ENCODE data around the gene FOXI1. TPM values are rescaled to one million over a fixed set of nuclear protein-coding genes. Genes with fewer than 3 reads are reported as not detected.

Gene FOXI1
- total and polyA plus RNA-seq, 2 experiments from 2014 or later: not detected

DNA sequence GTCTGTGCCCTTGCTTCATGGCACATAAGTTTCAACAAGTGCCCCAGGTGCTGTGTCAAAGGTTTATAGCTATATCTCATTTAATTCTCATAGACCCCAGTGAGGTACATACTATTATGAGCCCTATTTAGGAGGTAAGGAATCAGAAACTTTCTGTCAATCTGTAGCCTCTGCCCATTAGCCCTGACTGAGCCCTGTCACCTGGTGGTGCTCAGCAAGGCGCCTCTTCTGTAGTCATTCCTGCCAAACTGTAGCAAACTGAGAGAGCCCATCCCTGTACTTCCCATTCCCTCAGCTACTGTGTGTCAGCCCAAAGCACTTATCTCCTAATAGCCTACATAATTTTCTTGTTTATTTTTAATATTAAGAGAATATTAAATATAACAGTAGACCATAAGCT is 46.5 kb upstream of the FOXI1 start:
- H3K27me3 ChIP-seq: peaks cover 6% of the 10 kb centered on the region
- no peaks in the 10 kb centered on the region for H3K36me3 ChIP-seq (replicated peaks; ENCODE audit: insufficient read depth, low read depth)
- no peak overlapping the region for H3K4me3 ChIP-seq
- TF ChIP-seq, protein P1, sequence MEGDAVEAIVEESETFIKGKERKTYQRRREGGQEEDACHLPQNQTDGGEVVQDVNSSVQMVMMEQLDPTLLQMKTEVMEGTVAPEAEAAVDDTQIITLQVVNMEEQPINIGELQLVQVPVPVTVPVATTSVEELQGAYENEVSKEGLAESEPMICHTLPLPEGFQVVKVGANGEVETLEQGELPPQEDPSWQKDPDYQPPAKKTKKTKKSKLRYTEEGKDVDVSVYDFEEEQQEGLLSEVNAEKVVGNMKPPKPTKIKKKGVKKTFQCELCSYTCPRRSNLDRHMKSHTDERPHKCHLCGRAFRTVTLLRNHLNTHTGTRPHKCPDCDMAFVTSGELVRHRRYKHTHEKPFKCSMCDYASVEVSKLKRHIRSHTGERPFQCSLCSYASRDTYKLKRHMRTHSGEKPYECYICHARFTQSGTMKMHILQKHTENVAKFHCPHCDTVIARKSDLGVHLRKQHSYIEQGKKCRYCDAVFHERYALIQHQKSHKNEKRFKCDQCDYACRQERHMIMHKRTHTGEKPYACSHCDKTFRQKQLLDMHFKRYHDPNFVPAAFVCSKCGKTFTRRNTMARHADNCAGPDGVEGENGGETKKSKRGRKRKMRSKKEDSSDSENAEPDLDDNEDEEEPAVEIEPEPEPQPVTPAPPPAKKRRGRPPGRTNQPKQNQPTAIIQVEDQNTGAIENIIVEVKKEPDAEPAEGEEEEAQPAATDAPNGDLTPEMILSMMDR (IDR thresholded peaks at IDR 0.05; ENCODE audit: poor library complexity): no peak
- TF ChIP-seq EZH2phosphoT487 (IDR thresholded peaks at IDR 0.05; ENCODE audit: low read depth, severe bottlenecking, unreplicated experiment) (no peak), EZH2 (IDR thresholded peaks at IDR 0.05; ENCODE audit: borderline replicate concordance) (no peak)
- no peaks in the 10 kb centered on the region for H4K20me1 ChIP-seq (ENCODE audit: insufficient read depth, poor library complexity, severe bottlenecking)
- no peak for DNase-seq (ENCODE audit: low spot score)
- no peak overlapping the region for H2AFZ ChIP-seq
- H3K79me2 ChIP-seq: no peaks in the 10 kb centered on the region
- no peaks in the 10 kb centered on the region for H3K4me1 ChIP-seq (ENCODE audit: insufficient read depth)
- H3K9me2 ChIP-seq (replicated peaks; ENCODE audit: insufficient read depth): no peaks in the 10 kb centered on the region
- no peak overlapping the region for H3K4me2 ChIP-seq
- H3K9me3 ChIP-seq (ENCODE audit: low read depth): no peaks in the 10 kb centered on the region
- H3K27ac ChIP-seq: no peak overlapping the region
- 46% methylated on average over 1 of the region's 1 CpG for WGBS (ENCODE audit: low lambda C conversion rate, missing lambda C conversion rate)

DNA sequence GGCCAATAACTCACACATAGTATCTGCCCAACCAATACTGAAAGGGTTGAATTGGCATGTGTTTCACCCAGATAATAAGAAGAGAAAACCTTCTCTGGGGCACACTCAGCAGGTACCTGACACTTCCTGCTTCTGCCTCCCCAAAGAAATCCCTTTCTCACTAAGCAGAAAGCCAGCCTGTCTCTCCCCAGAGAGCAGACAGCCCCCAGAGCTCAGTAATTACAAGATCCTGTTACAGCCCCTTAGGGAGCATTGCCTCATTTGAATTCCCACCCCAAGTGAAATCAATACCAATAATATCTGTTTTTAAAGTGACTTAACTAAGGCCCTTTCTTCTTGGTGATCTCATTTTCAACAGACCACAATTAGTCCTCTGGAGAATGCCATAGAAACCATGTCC is 38.5 kb upstream of the FOXI1 start:
- no peak overlapping the region for H3K27ac ChIP-seq
- no peak overlapping the region for H2AFZ ChIP-seq
- no peaks in the 10 kb centered on the region for H3K9me2 ChIP-seq (replicated peaks; ENCODE audit: insufficient read depth)
- no peaks in the 10 kb centered on the region for H4K20me1 ChIP-seq (ENCODE audit: insufficient read depth, poor library complexity, severe bottlenecking)
- H3K4me3 ChIP-seq: no peak overlapping the region
- H3K9me3 ChIP-seq (ENCODE audit: low read depth): no peaks in the 10 kb centered on the region
- no peaks in the 10 kb centered on the region for H3K36me3 ChIP-seq (replicated peaks; ENCODE audit: insufficient read depth, low read depth)
- no peak overlapping the region for H3K4me2 ChIP-seq
- TF ChIP-seq EZH2phosphoT487 (IDR thresholded peaks at IDR 0.05; ENCODE audit: low read depth, severe bottlenecking, unreplicated experiment) (no peak), EZH2 (IDR thresholded peaks at IDR 0.05; ENCODE audit: borderline replicate concordance) (no peak)
- TF ChIP-seq, protein P1 (IDR thresholded peaks at IDR 0.05; ENCODE audit: poor library complexity): no peak
- H3K79me2 ChIP-seq: no peaks in the 10 kb centered on the region
- DNase-seq (ENCODE audit: low spot score): no peak
- H3K27me3 ChIP-seq: peaks cover 6% of the 10 kb centered on the region
- H3K4me1 ChIP-seq (ENCODE audit: insufficient read depth): no peaks in the 10 kb centered on the region

DNA sequence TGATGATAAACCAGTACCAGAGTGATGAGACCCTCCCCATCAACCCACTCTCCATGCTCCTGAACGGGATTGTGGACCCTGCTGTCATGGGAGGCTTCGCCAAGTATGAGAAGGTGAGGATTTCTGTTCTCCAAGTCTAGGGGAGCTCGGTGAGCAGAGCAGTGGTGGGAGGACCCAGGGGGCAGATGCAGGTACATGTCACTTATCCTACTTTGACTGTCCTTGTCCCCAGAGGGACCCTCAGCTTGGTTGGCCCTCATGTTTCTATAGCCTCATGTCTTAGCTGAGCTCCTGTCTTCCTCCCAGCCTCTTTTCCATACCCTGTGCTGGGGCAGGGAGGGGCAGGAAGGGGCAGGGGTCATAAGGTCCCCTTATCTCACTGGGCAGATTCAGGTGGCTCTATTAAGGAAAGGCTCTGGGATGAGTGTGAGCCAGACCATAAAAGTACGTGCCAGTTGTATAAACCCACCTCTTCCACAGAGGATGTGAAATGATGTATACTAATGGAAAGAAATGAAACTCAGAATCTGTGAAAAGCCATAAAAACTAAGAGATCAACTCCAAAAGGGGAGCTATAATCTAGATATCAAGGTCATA is 38.0 kb upstream of the FOXI1 start:
- H3K4me2 ChIP-seq: no peak overlapping the region
- H3K79me2 ChIP-seq: no peaks in the 10 kb centered on the region
- 72% methylated on average over 4 of the region's 4 CpGs for WGBS (ENCODE audit: low lambda C conversion rate, missing lambda C conversion rate)
- no peaks in the 10 kb centered on the region for H3K9me3 ChIP-seq (ENCODE audit: low read depth)
- no peak overlapping the region for H3K27ac ChIP-seq
- H4K20me1 ChIP-seq (ENCODE audit: insufficient read depth, poor library complexity, severe bottlenecking): no peaks in the 10 kb centered on the region
- H3K4me3 ChIP-seq: no peak overlapping the region
- H3K9me2 ChIP-seq (replicated peaks; ENCODE audit: insufficient read depth): no peaks in the 10 kb centered on the region
- no peak for DNase-seq (ENCODE audit: low spot score)
- no peaks in the 10 kb centered on the region for H3K4me1 ChIP-seq (ENCODE audit: insufficient read depth)
- H3K36me3 ChIP-seq (replicated peaks; ENCODE audit: insufficient read depth, low read depth): no peaks in the 10 kb centered on the region
- no peak overlapping the region for H2AFZ ChIP-seq
- peaks cover 6% of the 10 kb centered on the region for H3K27me3 ChIP-seq
- TF ChIP-seq EZH2phosphoT487 (IDR thresholded peaks at IDR 0.05; ENCODE audit: low read depth, severe bottlenecking, unreplicated experiment) (no peak), EZH2 (IDR thresholded peaks at IDR 0.05; ENCODE audit: borderline replicate concordance) (no peak)
- TF ChIP-seq, protein P1 (IDR thresholded peaks at IDR 0.05; ENCODE audit: poor library complexity): no peak

DNA sequence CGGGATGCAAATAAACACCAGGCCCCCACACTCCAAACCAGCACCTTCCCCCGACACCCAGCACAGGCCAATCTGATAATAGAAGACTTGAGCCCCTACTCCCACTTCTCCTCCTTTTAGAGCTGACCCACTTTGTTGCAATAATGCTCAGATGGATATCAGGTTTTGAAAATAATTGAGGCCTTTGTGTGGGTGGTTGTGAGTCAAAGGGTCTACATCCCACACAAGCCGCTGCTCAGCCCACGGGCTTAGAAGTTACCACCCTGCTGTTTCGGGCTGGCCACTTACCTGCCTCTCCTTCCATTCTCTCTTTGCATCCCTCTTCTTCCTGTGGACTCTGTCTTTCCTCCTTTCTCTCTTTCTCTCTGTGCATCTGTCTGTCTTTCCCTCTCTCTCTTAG is 36.2 kb upstream of the FOXI1 start:
- WGBS (ENCODE audit: low lambda C conversion rate, missing lambda C conversion rate): 90% methylated on average over 5 of the region's 5 CpGs
- H2AFZ ChIP-seq: no peak overlapping the region

More for the DNA sequence above, 36.2 kb upstream of the FOXI1 start:
- no peaks in the 10 kb centered on the region for H4K20me1 ChIP-seq (ENCODE audit: insufficient read depth, poor library complexity, severe bottlenecking)
- no peaks in the 10 kb centered on the region for H3K36me3 ChIP-seq (replicated peaks; ENCODE audit: insufficient read depth, low read depth)
- no peaks in the 10 kb centered on the region for H3K4me1 ChIP-seq (ENCODE audit: insufficient read depth)
- no peaks in the 10 kb centered on the region for H3K9me2 ChIP-seq (replicated peaks; ENCODE audit: insufficient read depth)
- no peak overlapping the region for H3K4me2 ChIP-seq
- H3K27ac ChIP-seq: no peak overlapping the region
- H3K9me3 ChIP-seq (ENCODE audit: low read depth): no peaks in the 10 kb centered on the region
- H3K4me3 ChIP-seq: no peak overlapping the region
- H3K27me3 ChIP-seq: no peaks in the 10 kb centered on the region
- H3K79me2 ChIP-seq: no peaks in the 10 kb centered on the region
- TF ChIP-seq EZH2phosphoT487 (IDR thresholded peaks at IDR 0.05; ENCODE audit: low read depth, severe bottlenecking, unreplicated experiment) (no peak), EZH2 (IDR thresholded peaks at IDR 0.05; ENCODE audit: borderline replicate concordance) (no peak)
- TF ChIP-seq, protein P1 (IDR thresholded peaks at IDR 0.05; ENCODE audit: poor library complexity): no peak
- no peak for DNase-seq (ENCODE audit: low spot score)

Measured in hepatocyte (in vitro differentiated cells).